NCI-H345 (cell line): ENCODE measurements around the gene MS4A6A.

Experiments
- DNase-seq: peaks from one replicate; lab custom pipeline; 2025; lab: John Stamatoyannopoulos, UW

MS4A6A gene

GRCh38 chr11:60128376-60128775 is 54.5 kb downstream of the MS4A6A start:
- DNase-seq = no peak

GRCh38 chr11:60127311-60127811 is 55.5 kb downstream of the MS4A6A start:
- DNase-seq = no peak

DNA sequence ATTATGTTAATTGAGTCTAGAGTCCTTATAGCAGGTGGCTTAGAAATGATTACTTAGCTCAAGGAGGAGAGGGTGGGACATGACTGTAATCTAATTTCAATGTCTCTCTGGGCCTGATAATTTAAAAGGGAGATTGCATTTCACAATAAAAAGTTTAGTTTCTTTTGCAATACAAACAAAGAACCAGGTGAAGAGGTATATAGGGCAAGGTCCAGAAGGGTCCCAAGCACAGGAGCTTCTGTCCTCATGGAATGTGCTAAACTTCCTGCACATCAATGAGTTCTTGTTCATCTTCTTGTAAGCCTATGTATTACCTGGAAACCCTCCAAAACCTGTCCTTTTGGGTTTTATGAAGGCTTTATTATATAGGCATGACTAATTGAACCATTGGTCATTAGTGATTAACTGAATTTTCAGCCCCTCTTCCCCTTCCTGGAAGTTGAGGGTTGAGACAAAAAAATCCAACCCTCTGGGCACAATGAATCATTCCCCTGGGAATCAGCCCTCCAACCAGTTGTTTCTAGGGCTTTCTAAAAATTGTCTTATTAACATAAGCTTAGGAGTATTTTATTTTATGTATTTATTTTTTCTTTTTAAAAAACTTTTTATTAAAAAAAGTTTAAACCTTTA is 56.8 kb downstream of the MS4A6A start:
- no peak for DNase-seq

GRCh38 chr11:60124802-60125432 is 58.0 kb downstream of the MS4A6A start:
- DNase-seq = no peak
